ENCODE data around the gene EMILIN1. TPM values are rescaled to one million over a fixed set of nuclear protein-coding genes. Genes with fewer than 3 reads are reported as not detected.

Gene EMILIN1
- total and polyA plus RNA-seq, 2 of the 8 experiments (the other 6 are each of a cell fraction or from before 2014, with no cell fraction given), result 1.9 to 3.0 TPM

DNA sequence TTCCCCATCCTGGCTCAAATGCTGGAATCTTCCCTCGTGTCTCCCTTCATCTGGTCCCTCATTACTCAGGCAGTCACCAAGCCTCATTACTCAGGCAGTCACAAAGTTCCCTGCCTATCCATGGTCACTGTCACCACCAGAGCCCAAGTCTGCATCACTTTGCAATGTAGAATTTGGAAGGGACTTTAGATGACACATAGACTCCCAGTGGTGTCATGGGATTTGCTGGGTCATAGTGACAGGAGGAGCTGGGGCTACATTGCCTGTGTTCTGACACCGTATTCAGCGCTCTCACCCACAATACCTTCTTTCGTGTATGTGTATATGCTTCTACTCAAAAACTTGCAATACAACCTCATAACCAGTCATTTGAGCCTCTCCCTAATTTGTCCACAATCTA is 2.1 kb upstream of the EMILIN1 start:
- H3K14ac ChIP-seq (ENCODE audit: insufficient read length), result no peak overlapping the region
- H3K27me3 ChIP-seq (replicated peaks in 1 of 4; ENCODE audit: control insufficient read depth in 3 of 4, extremely low read depth in 1 of 4, insufficient read depth in 3 of 4, low read length in 3 of 4), result 0 out of 7 replicates have a peak, but pooled peaks cover 0 to 3% (median 0%) of the 10 kb centered on the region in 4 experiments
- H4K20me1 ChIP-seq (replicated peaks in 1 of 2; ENCODE audit: control insufficient read depth in 1 of 2, insufficient read depth in 2 of 2, low read length in 2 of 2), result no peaks in the 10 kb centered on the region
- ChIA-PET POLR2A (ENCODE audit: partially characterized antibody) (interaction anchor here (0.6 to 1.6 kb wide), 5 partner anchors 15 to 140 kb away, joined by 3 to 6 read pairs (median 4); partner anchors contain the start of gene AGBL5), CTCF (ENCODE audit: partially characterized antibody) (interaction anchor here (0.9 to 16.5 kb wide), 4 partner anchors 9 to 225 kb away, joined by 3 to 160 read pairs (median 4); partner anchors contain the start of genes AGBL5 and KHK)
- no peak overlapping the region for H3K56ac ChIP-seq (replicated peaks; ENCODE audit: insufficient read length, low read depth, low read length)
- no peak overlapping the region for H4K91ac ChIP-seq (replicated peaks; ENCODE audit: insufficient read length, low read length)
- no peak overlapping the region for H2AK5ac ChIP-seq (ENCODE audit: low read depth, low read length)
- H4K5ac ChIP-seq (ENCODE audit: insufficient read length, low read depth, low read length), result no peak overlapping the region
- no peak overlapping the region for H3K4ac ChIP-seq (replicated peaks; ENCODE audit: insufficient read length, low read depth, low read length)
- no peaks in the 10 kb centered on the region for H3K36me3 ChIP-seq (ENCODE audit: control insufficient read depth in 2 of 4, insufficient read depth in 4 of 4, low read length in 3 of 4)
- H3K18ac ChIP-seq (ENCODE audit: extremely low read depth, low read length), result no peak overlapping the region
- H3K4me1 ChIP-seq (replicated peaks in 1 of 4; ENCODE audit: control insufficient read depth in 3 of 4, insufficient read depth in 4 of 4, low read length in 3 of 4), result peaks cover 0 to 24% (median 13%) of the 10 kb centered on the region in 4 experiments; a peak in 6 of 7 replicates
- no peak overlapping the region for H3K9ac ChIP-seq (replicated peaks in 1 of 4; ENCODE audit: extremely low read depth in 1 of 4, low read depth in 3 of 4, low read length in 3 of 4)
- no peak overlapping the region for H4K8ac ChIP-seq (ENCODE audit: extremely low read depth, insufficient read depth, low read length)
- FAIRE-seq, result no peak
- H3K79me2 ChIP-seq (ENCODE audit: control insufficient read depth in 1 of 2, insufficient read depth in 2 of 2, low read length in 2 of 2), result no peaks in the 10 kb centered on the region
- no peaks in the 10 kb centered on the region for H3K79me1 ChIP-seq (ENCODE audit: low read depth, low read length)
- H2BK15ac ChIP-seq (ENCODE audit: low read length), result no peak overlapping the region
- H2BK20ac ChIP-seq (ENCODE audit: low read length), result no peak overlapping the region
- H3K4me3 ChIP-seq (ENCODE audit: extremely low read depth in 1 of 4, insufficient read depth in 2 of 4, low read depth in 3 of 4, low read length in 4 of 4), result no peak overlapping the region
- no peaks in the 10 kb centered on the region for H3K9me3 ChIP-seq (ENCODE audit: insufficient read depth in 2 of 2, low read depth in 1 of 2, low read length in 1 of 2)
- no peak overlapping the region for H2AFZ ChIP-seq (ENCODE audit: low read length)
- H3K4me2 ChIP-seq (ENCODE audit: insufficient read depth in 1 of 2, low read depth in 2 of 2, low read length in 2 of 2), result no peak overlapping the region
- no peak overlapping the region for H3K27ac ChIP-seq (ENCODE audit: low read depth, low read length)
- WGBS, 2 experiments (ENCODE audit: extremely low coverage in 1 of 2, insufficient coverage in 1 of 2, insufficient read length in 1 of 2, insufficient replicate concordance in 2 of 2, low coverage in 1 of 2, low lambda C conversion rate in 2 of 2, missing lambda C conversion rate in 1 of 2), result 88% methylated on average over 4 of the region's 4 CpGs; no CpG with 5 or more reads in 1 of the 2 experiments
- no peak overlapping the region for H2BK120ac ChIP-seq (replicated peaks; ENCODE audit: low read depth, low read length)
- no peak overlapping the region for H3K23ac ChIP-seq (ENCODE audit: insufficient read length)
- TF ChIP-seq MAFK (IDR thresholded peaks at IDR 0.05; ENCODE audit: low read depth, low read length) (no peak), SAP30 (IDR thresholded peaks at IDR 0.05; ENCODE audit: insufficient read depth, insufficient replicate concordance, low read length) (no peak)
- H2BK12ac ChIP-seq (ENCODE audit: low read depth, low read length), result no peak overlapping the region
- peaks cover 7% of the 10 kb centered on the region; the same call in 1 of the 2 replicates for H3K23me2 ChIP-seq (ENCODE audit: low read depth, low read length)
- H2BK5ac ChIP-seq (ENCODE audit: low read depth, low read length), result no peak overlapping the region
- no peak for DNase-seq (ENCODE audit: low read depth in 1 of 2, low spot score in 2 of 2)

Measured in H1 (cell line).